Ascending aorta (tissue), 2 donors: Measurements from ENCODE around the gene TRIM26. TPM values are rescaled to one million over a fixed set of nuclear protein-coding genes. Genes with fewer than 3 reads are reported as not detected.

Source experiments
- DNase-seq, 2 donors: peaks; one replicate each; pipeline ENCODE4 v3.0.0-alpha.2; 2019; ENCODE audit warnings: low spot score in 2 of 2
- H3K27ac ChIP-seq, 2 donors: fragments of 200-600 bp; sonication (generic); one replicate each; pipeline ENCODE4 v1.5.1; 2016 to 2017; ENCODE audit warnings: mild to moderate bottlenecking in 1 of 2
- H3K27me3 ChIP-seq: fragments of 200-600 bp; sonication (generic); one replicate; pipeline ENCODE4 v1.5.1; 2017
- H3K36me3 ChIP-seq, 2 donors: fragments of 200-600 bp; sonication (generic); one replicate each; pipeline ENCODE4 v1.5.1; 2016
- H3K4me1 ChIP-seq, 2 donors: fragments of 200-600 bp; sonication (generic); one replicate each; pipeline ENCODE4 v1.5.1; 2016 to 2017; ENCODE audit warnings: mild to moderate bottlenecking in 1 of 2
- H3K4me3 ChIP-seq, 2 donors: fragments of 200-600 bp; sonication (generic); one replicate each; pipeline ENCODE4 v1.5.1; 2016 to 2017; ENCODE audit warnings: mild to moderate bottlenecking in 1 of 2
- H3K9me3 ChIP-seq, 2 donors: fragments of 200-600 bp; sonication (generic); one replicate each; pipeline ENCODE4 v1.5.1; 2016
- intact Hi-C: fragments of 100-400 bp; cut with DNase I; formaldehyde crosslinking; loops from one replicate; pipeline ENCODE4 v1.15.1; 2023
- total RNA-seq: library from RNA; depleted of rRNA; stranded (reverse); fragments of >200 nt; gene quantifications from one replicate; pipeline ENCODE4 v1.1.0, GENCODE V29; 2016
- TF ChIP-seq, protein P1 (sequence below), 3 experiments: fragments of 200-600 bp in 2 of 3; fragments of 450-650 bp in 1 of 3; sonication (generic) in 2 of 3; IDR thresholded peaks; one replicate each; pipeline ENCODE4 v1.5.1; 2016 to 2019; ENCODE audit warnings: antibody characterized with exemption in 3 of 3, mild to moderate bottlenecking in 1 of 3, moderate library complexity in 1 of 3

TRIM26 gene
- total RNA-seq, 1 donor from 2014 or later = 38.6 TPM

DNA sequence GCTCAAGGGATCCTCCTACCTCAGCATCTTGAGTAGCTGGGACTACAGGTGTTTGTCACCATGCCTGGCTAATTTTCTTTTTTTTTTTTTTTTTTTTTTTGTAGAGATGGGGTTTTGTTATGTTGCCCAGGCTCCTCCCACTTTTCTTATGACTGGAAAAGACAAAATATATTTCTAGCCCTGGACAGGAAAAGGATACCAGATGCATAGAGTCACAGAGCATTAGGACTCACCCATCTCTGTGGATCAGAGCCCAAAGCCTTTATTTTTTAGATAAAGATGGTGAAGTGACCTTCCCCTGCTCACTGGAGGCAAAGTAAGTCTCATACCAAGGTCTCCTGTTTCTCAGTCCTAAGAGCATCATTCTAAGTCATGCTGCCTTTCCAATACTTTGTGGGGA lies 55.6 kb downstream of the TRIM26 start:
- intact Hi-C loops = no loop called here

DNA sequence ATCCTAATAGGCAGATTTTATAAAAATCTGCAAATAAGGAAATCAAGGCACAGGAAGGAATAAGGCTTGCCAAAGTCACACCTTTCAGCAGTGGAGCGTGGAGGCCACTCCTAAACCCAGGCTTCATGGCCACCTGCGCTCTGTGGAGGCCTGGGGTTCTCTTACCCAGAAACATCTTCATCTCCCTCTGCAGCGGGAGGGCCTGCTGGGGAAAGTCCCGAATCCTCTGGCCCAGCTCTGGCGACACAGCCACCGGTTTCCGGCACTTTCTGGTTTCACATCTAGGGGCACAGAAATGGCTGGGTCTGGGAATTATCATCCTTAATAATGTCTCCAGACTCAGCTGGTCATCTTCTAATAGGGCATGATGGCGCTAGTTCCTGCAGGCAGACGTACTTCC lies 56.4 kb downstream of the TRIM26 start:
- TF ChIP-seq, protein P1, sequence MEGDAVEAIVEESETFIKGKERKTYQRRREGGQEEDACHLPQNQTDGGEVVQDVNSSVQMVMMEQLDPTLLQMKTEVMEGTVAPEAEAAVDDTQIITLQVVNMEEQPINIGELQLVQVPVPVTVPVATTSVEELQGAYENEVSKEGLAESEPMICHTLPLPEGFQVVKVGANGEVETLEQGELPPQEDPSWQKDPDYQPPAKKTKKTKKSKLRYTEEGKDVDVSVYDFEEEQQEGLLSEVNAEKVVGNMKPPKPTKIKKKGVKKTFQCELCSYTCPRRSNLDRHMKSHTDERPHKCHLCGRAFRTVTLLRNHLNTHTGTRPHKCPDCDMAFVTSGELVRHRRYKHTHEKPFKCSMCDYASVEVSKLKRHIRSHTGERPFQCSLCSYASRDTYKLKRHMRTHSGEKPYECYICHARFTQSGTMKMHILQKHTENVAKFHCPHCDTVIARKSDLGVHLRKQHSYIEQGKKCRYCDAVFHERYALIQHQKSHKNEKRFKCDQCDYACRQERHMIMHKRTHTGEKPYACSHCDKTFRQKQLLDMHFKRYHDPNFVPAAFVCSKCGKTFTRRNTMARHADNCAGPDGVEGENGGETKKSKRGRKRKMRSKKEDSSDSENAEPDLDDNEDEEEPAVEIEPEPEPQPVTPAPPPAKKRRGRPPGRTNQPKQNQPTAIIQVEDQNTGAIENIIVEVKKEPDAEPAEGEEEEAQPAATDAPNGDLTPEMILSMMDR (IDR thresholded peaks at IDR 0.05) = no peak
- no peak overlapping the region for H3K27ac ChIP-seq
- intact Hi-C loops = no loop called here

More for the DNA sequence above, 55.6 kb downstream of the TRIM26 start:
- TF ChIP-seq, protein P1 (IDR thresholded peaks at IDR 0.05) = no peak
- H3K4me1 ChIP-seq = peaks cover 0 to 3% of the 10 kb centered on the region in 2 donors
- H3K9me3 ChIP-seq = no peaks in the 10 kb centered on the region
- no peak overlapping the region for H3K4me3 ChIP-seq
- no peaks in the 10 kb centered on the region for H3K36me3 ChIP-seq
- no peak for DNase-seq
- H3K27ac ChIP-seq = no peak overlapping the region
- no peaks in the 10 kb centered on the region for H3K27me3 ChIP-seq

DNA sequence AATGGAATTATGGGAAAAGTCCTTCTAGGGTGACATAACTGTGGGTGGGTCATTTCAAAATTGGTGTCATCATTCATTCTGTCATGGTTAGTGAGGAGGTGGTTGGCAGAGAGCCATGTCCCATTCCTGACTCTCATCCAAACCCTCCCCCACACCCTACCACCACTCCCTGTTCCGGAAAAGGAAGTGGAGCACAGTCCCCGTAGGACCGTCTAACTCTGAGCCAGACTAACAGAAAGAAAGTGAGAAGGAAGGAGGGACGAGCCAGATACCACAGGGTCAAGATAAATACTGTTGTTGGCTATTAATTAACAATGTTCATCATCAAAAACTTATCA lies 57.0 kb downstream of the TRIM26 start:
- no peak overlapping the region for H3K27ac ChIP-seq
- H3K36me3 ChIP-seq = no peaks in the 10 kb centered on the region
- TF ChIP-seq, protein P1 (IDR thresholded peaks at IDR 0.05) = no peak
- no peak overlapping the region for H3K4me3 ChIP-seq
- H3K4me1 ChIP-seq = peaks cover 0 to 3% of the 10 kb centered on the region in 2 donors
- no peaks in the 10 kb centered on the region for H3K9me3 ChIP-seq
- intact Hi-C loops = no loop called here
- no peaks in the 10 kb centered on the region for H3K27me3 ChIP-seq
- no peak for DNase-seq

More for the DNA sequence above, 56.4 kb downstream of the TRIM26 start:
- Histone ChIP-seq H3K36me3 (no peaks in the 10 kb centered on the region), H3K4me3 (no peak overlapping the region), H3K27me3 (no peaks in the 10 kb centered on the region), H3K9me3 (no peaks in the 10 kb centered on the region), H3K4me1 (peaks cover 0 to 3% of the 10 kb centered on the region in 2 donors)
- DNase-seq = no peak

DNA sequence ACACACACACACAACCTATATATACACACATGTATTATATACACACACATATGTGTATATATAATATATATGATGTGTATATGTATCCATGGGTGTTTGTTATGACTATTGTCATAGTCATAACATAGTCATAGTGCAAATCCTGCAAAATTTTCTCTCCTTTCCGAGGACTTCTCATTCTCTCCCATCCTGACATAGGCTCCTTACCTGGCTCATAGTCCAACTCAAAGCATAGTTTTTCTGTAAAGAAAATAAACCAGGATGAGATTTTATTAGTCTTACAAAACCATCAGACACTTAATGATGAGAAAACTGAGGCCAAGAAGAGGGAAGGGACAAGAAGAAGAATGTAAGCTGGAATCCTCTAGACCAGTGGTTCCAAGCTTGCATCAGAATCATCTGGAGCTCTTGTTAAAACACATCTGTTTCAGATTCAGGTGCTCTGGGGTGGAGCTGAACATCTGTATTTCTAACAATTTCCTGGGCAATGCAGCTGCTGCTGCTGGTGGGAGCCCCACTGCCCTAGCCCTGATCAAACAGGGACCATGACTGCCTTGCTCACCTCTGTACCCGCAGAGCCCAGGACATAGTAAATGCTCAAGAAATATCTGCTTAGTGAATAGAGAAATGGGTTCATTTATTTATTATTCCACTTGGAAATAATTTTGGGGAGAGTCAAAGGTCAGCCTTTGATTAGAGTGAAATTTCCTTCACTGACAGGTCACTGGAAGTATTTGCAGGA lies 57.5 kb downstream of the TRIM26 start:
- peaks cover 0 to 3% of the 10 kb centered on the region in 2 donors for H3K4me1 ChIP-seq
- no peaks in the 10 kb centered on the region for H3K27me3 ChIP-seq
- intact Hi-C loops = no loop called here
- H3K4me3 ChIP-seq = no peak overlapping the region
- TF ChIP-seq, protein P1 (IDR thresholded peaks at IDR 0.05) = no peak
- no peak overlapping the region for H3K27ac ChIP-seq
- H3K9me3 ChIP-seq = no peaks in the 10 kb centered on the region
- DNase-seq = no peak
- no peaks in the 10 kb centered on the region for H3K36me3 ChIP-seq

DNA sequence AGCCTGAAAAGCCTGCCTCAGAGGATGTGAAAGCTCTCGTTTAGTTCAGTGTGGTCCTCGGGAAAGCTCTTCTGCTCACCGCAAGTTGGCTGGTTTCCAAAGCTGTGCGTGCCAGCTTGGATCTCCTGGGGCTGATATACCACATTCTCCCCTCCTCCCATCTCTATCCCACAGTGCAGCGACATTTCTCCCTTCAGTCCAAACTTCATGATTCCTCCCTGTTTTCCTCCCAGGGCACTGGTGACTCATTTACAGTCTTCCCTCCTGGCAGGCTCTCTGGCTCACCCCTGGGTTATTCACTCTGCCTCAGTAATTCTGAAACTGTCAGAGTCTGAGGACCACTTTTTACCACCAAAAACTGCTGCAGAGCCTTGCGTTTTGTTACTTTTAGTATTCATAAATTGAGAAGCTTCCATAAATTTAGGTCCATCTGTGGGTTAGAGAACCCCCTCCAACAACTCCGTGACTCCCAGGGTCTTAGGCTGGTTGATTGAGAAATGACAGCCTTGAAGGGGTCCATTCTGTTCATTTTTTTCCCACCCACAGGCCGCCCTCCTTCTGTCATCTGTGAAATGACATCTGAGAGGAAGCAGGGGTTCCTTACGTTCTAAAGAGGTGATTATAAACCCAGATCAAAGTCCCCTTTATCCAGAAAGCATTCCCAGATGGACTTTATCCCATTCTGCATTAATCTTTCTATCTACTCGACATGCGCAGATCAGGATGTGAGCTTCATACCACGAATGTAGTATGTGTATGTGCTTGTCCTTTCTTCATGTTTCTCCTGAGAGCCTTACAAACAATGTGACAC lies 58.3 kb downstream of the TRIM26 start:
- TF ChIP-seq, protein P1 (IDR thresholded peaks at IDR 0.05) = no peak
- Histone ChIP-seq H3K4me1 (peaks cover 0 to 3% of the 10 kb centered on the region in 2 donors), H3K27ac (no peak overlapping the region), H3K4me3 (no peak overlapping the region), H3K36me3 (no peaks in the 10 kb centered on the region), H3K27me3 (no peaks in the 10 kb centered on the region), H3K9me3 (no peaks in the 10 kb centered on the region)
- no peak for DNase-seq
- intact Hi-C loops = no loop called here
